ENCODE results near the gene MED9. TPM values are rescaled to one million over a fixed set of nuclear protein-coding genes. Genes with fewer than 3 reads are reported as not detected.

MED9 gene
- total RNA-seq, 2 experiments from 2014 or later, result 21.8 to 27.5 TPM

DNA sequence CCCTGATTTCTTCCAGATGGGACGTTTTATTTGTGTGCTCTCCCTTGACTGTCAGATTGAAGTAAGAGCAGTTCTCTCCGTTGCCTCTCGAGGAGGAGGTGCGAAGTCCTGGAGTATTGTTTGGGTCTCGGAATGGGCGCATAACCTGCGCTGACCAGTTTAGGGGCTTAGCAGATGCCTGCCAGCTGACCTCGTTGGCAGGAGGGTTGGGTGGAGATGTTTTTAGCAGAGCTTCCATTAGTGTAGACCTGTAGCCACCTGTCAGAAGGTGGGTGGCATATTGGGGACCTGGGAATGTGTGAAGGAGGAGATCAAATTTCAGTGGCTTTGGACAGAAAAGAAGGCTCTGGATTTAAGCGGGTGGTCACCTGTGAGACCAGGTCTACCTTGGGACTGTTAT lies 15.8 kb downstream of the MED9 start:
- H3K27ac ChIP-seq (ENCODE audit: low read depth, low read length, poor library complexity, severe bottlenecking), result no peak overlapping the region
- no peaks in the 10 kb centered on the region for H3K9me3 ChIP-seq (ENCODE audit: low read length)
- no peak overlapping the region for H2AFZ ChIP-seq (ENCODE audit: low read length)
- POLR2A ChIA-PET, result no interaction called here
- TF ChIP-seq CTCF (conservative IDR thresholded peaks at IDR 0.05; ENCODE audit: low read length), result no peak
- no peak for TF ChIP-seq EZH2phosphoT487 (IDR thresholded peaks at IDR 0.05; ENCODE audit: borderline replicate concordance, low read depth, low read length)
- CTCF ChIA-PET (ENCODE audit: unreplicated experiment), result interaction anchor here (0.6 kb wide), 1 partner anchor 15 kb away, joined by 3 read pairs; no protein-coding TSS in a partner anchor
- H3K36me3 ChIP-seq (ENCODE audit: insufficient read depth, low read length), result peaks cover 48% of the 10 kb centered on the region
- peaks cover 3% of the 10 kb centered on the region; the same call in 1 of the 2 replicates for H4K20me1 ChIP-seq (ENCODE audit: insufficient read depth, low read length)
- H3K4me1 ChIP-seq (ENCODE audit: insufficient read depth, low read length, poor library complexity, severe bottlenecking), result peaks cover 10% of the 10 kb centered on the region
- DNase-seq (ENCODE audit: low spot score), result no peak
- no peak overlapping the region for H3K4me3 ChIP-seq (ENCODE audit: low read depth, low read length, poor library complexity, severe bottlenecking)
- intact Hi-C loops (cut with micrococcal nuclease; ENCODE audit: unreplicated experiment), result no loop called here
- no peaks in the 10 kb centered on the region for H3K79me2 ChIP-seq (ENCODE audit: insufficient read depth, low read depth, low read length)
- TSS peak; percentile 50 for BruUV-seq (replicated peaks)
- no peaks in the 10 kb centered on the region for H3K9me2 ChIP-seq (ENCODE audit: insufficient read depth, low read length)
- H3K4me2 ChIP-seq (ENCODE audit: low read length), result no peak overlapping the region

DNA sequence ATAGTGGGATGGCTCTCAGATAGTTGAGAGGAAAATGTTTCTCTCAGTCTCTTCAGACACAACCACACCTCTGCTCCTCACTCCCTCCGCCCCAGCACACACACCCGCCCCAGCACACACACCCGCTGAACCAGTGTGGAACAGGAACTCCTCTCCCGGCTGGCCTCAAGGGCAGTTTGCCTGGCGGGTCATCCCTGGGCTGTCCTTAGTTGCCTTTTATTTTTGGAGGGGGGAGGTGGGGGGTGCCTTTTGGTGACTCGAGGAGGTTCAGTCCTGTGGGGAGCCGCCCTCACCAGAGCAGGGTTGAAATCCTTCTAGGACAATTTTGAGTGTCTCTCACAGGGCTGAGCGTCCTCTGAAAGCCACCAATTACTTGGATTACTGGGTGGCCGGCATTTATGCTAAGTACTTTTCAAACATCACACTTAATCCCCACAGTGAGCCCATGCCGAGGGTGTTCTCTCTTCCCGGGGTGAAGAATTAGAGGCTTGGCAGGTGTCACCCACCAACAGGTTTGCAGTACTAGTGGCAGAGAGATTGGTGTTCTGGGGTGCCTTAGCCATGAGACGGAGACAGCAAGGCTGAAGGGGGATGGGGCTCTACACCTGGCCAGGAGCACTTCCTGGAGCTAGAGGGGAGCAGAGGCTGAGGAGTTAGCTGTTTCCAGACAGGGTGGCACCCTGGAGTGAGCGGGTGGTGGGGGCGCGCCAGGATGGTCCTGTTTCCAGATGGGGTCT lies 16.6 kb downstream of the MED9 start:
- DNase-seq (ENCODE audit: low spot score), result no peak
- no TSS peak for BruUV-seq (replicated peaks)
- ChIA-PET POLR2A (no interaction called here), CTCF (ENCODE audit: unreplicated experiment) (no interaction called here)
- no peak overlapping the region for H3K4me3 ChIP-seq (ENCODE audit: low read depth, low read length, poor library complexity, severe bottlenecking)
- no peak overlapping the region for H3K4me2 ChIP-seq (ENCODE audit: low read length)
- H2AFZ ChIP-seq (ENCODE audit: low read length), result no peak overlapping the region
- peaks cover 10% of the 10 kb centered on the region for H3K4me1 ChIP-seq (ENCODE audit: insufficient read depth, low read length, poor library complexity, severe bottlenecking)
- TF ChIP-seq EZH2phosphoT487 (IDR thresholded peaks at IDR 0.05; ENCODE audit: borderline replicate concordance, low read depth, low read length) (no peak), CTCF (conservative IDR thresholded peaks at IDR 0.05; ENCODE audit: low read length) (no peak)
- intact Hi-C loops (cut with micrococcal nuclease; ENCODE audit: unreplicated experiment), result no loop called here
- H3K27ac ChIP-seq (ENCODE audit: low read depth, low read length, poor library complexity, severe bottlenecking), result no peak overlapping the region
- H3K36me3 ChIP-seq (ENCODE audit: insufficient read depth, low read length), result peaks cover 40% of the 10 kb centered on the region
- H3K9me2 ChIP-seq (ENCODE audit: insufficient read depth, low read length), result no peaks in the 10 kb centered on the region
- peaks cover 3% of the 10 kb centered on the region; the same call in 1 of the 2 replicates for H4K20me1 ChIP-seq (ENCODE audit: insufficient read depth, low read length)
- H3K9me3 ChIP-seq (ENCODE audit: low read length), result no peaks in the 10 kb centered on the region
- no peaks in the 10 kb centered on the region for H3K79me2 ChIP-seq (ENCODE audit: insufficient read depth, low read depth, low read length)

GRCh38 chr17:17493986-17494466 lies 17.2 kb downstream of the MED9 start:
- CTCF ChIA-PET (ENCODE audit: unreplicated experiment), result no interaction called here
- no peaks in the 10 kb centered on the region for H3K79me2 ChIP-seq (ENCODE audit: insufficient read depth, low read depth, low read length)
- DNase-seq (ENCODE audit: low spot score), result no peak
- POLR2A ChIA-PET, result no interaction called here
- peaks cover 3% of the 10 kb centered on the region; the same call in 1 of the 2 replicates for H4K20me1 ChIP-seq (ENCODE audit: insufficient read depth, low read length)
- no peaks in the 10 kb centered on the region for H3K9me3 ChIP-seq (ENCODE audit: low read length)
- H3K27ac ChIP-seq (ENCODE audit: low read depth, low read length, poor library complexity, severe bottlenecking), result no peak overlapping the region
- H3K36me3 ChIP-seq (ENCODE audit: insufficient read depth, low read length), result peaks cover 37% of the 10 kb centered on the region
- TF ChIP-seq CTCF (conservative IDR thresholded peaks at IDR 0.05; ENCODE audit: low read length), result no peak
- no peak for TF ChIP-seq EZH2phosphoT487 (IDR thresholded peaks at IDR 0.05; ENCODE audit: borderline replicate concordance, low read depth, low read length)
- H3K4me1 ChIP-seq (ENCODE audit: insufficient read depth, low read length, poor library complexity, severe bottlenecking), result peaks cover 10% of the 10 kb centered on the region
- intact Hi-C loops (cut with micrococcal nuclease; ENCODE audit: unreplicated experiment), result no loop called here
- no peak overlapping the region for H3K4me2 ChIP-seq (ENCODE audit: low read length)
- BruUV-seq (replicated peaks), result no TSS peak
- H3K9me2 ChIP-seq (ENCODE audit: insufficient read depth, low read length), result no peaks in the 10 kb centered on the region
- no peak overlapping the region for H2AFZ ChIP-seq (ENCODE audit: low read length)
- H3K4me3 ChIP-seq (ENCODE audit: low read depth, low read length, poor library complexity, severe bottlenecking), result no peak overlapping the region

Data from OCI-LY7 (cell line).